GM12891 (cell line): ENCODE results near the gene PDGFRB.

Source experiments
- PAX5 ChIP-seq: IDR thresholded peaks from 2 replicates; pipeline ENCODE4 v1.6.1; 2011; ENCODE audit warnings: low read length, moderate library complexity, mild to moderate bottlenecking; ENCODE audit not compliant: insufficient read depth, severe bottlenecking
- POLR2A ChIP-seq: IDR thresholded peaks from 2 replicates; pipeline ENCODE4 v1.6.1; 2011; ENCODE audit warnings: low read depth, low read length, control low read depth
- POLR2AphosphoS5 ChIP-seq: IDR thresholded peaks from 2 replicates; pipeline ENCODE4 v1.6.1; 2011; ENCODE audit warnings: low read depth, low read length, control low read depth
- POU2F2 ChIP-seq: IDR thresholded peaks from 2 replicates; pipeline ENCODE4 v1.6.1; 2011; ENCODE audit warnings: low read depth, mild to moderate bottlenecking, control low read depth, low read length, moderate library complexity
- SPI1 ChIP-seq: IDR thresholded peaks from 2 replicates; pipeline ENCODE4 v1.6.1; 2011; ENCODE audit warnings: low read depth, low read length, control low read depth
- TAF1 ChIP-seq: IDR thresholded peaks from 2 replicates; pipeline ENCODE4 v1.6.1; 2011; ENCODE audit warnings: low read depth, low read length, control low read depth

DNA sequence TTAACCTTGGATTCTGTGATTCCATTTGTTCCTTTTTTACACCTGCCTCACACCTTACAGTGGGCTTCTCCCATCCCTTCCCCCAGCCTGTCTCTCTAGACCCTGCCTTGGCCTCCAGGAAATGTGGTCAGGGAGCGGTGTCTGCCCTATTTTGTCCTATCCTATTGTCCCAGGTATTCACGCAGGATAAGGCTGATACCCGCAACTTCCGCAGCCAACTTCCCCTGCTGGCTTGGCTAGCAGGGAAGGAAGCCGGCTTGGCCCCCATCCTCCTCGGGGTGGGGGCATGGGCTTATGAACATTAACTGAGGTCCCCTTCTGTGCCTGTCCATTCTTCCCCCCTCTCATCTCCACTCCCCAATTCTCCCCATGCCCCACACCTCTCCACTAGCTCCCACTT, 72.8 kb downstream of the PDGFRB start:
- TF ChIP-seq POLR2AphosphoS5 (no peak), POLR2A (no peak), TAF1 (no peak), SPI1 (no peak), PAX5 (no peak), POU2F2 (no peak)
